Vagina (tissue), 2 donors: ENCODE data around the gene PEX11B.
"Not testable (repeated sequence)": the region's sequence is repeated elsewhere in the genome, so short reads cannot be mapped to it uniquely, and the experiment has no call there.

ENCODE experiments used
- POLR2AphosphoS5 ChIP-seq, 2 donors: sonication (generic); formaldehyde crosslinking; IDR thresholded peaks; one replicate each; pipeline ENCODE4 v1.9.0; 2017; ENCODE audit warnings: antibody characterized with exemption in 2 of 2, mild to moderate bottlenecking in 2 of 2, low read depth in 1 of 2; ENCODE audit not compliant: insufficient read depth in 1 of 2
- TF ChIP-seq, protein P1 (sequence below), 3 experiments: fragments of 450-650 bp in 2 of 3; fragments of 200-600 bp in 1 of 3; sonication (generic) in 1 of 3; IDR thresholded peaks; one replicate each; pipeline ENCODE4 v1.5.1; 2017 to 2019; ENCODE audit warnings: antibody characterized with exemption in 3 of 3, mild to moderate bottlenecking in 2 of 3, moderate library complexity in 2 of 3

DNA sequence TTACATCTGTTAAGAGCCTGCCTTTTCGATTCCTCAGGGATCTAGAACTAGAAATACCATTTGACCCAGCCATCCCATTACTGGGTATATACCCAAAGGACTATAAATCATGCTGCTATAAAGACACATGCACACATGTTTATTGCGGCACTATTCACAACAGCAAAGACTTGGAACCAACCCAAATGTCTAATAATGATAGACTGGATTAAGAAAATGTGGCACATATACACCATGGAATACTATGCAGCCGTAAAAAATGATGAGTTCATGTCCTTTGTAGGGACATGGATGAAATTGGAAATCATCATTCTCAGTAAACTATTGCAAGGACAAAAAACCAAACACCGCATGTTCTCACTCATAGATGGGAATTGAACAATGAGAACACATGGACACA lies 1.8 kb upstream of the PEX11B start:
- not testable (repeated sequence) for TF ChIP-seq POLR2AphosphoS5 (IDR thresholded peaks at IDR 0.05; ENCODE audit: insufficient read depth in 1 of 2, low read depth in 1 of 2)
- TF ChIP-seq, protein P1, sequence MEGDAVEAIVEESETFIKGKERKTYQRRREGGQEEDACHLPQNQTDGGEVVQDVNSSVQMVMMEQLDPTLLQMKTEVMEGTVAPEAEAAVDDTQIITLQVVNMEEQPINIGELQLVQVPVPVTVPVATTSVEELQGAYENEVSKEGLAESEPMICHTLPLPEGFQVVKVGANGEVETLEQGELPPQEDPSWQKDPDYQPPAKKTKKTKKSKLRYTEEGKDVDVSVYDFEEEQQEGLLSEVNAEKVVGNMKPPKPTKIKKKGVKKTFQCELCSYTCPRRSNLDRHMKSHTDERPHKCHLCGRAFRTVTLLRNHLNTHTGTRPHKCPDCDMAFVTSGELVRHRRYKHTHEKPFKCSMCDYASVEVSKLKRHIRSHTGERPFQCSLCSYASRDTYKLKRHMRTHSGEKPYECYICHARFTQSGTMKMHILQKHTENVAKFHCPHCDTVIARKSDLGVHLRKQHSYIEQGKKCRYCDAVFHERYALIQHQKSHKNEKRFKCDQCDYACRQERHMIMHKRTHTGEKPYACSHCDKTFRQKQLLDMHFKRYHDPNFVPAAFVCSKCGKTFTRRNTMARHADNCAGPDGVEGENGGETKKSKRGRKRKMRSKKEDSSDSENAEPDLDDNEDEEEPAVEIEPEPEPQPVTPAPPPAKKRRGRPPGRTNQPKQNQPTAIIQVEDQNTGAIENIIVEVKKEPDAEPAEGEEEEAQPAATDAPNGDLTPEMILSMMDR (IDR thresholded peaks at IDR 0.05): not testable (repeated sequence)
